Effector memory CD4-positive, alpha-beta T cell (primary cell): Measurements from ENCODE around the gene ATG9B.
A peak's percentile ranks its signal among the peaks of the same experiment; 100 is the strongest.
"Not testable (repeated sequence)": the region's sequence is repeated elsewhere in the genome, so short reads cannot be mapped to it uniquely, and the experiment has no call there.

Source experiments
- DNase-seq, 3 donors: peaks; one replicate each; pipeline ENCODE4 v3.0.0-alpha.2; 2020
- H3K27ac ChIP-seq: 2 replicates; pipeline ENCODE4 v1.7.0; 2013; ENCODE audit warnings: mild to moderate bottlenecking, low read length, moderate library complexity; ENCODE audit not compliant: insufficient read depth, poor library complexity, severe bottlenecking
- H3K27me3 ChIP-seq: replicated peaks from 2 replicates; pipeline ENCODE4 v1.7.0; 2013; ENCODE audit warnings: mild to moderate bottlenecking, low read length; ENCODE audit not compliant: insufficient read depth, control insufficient read depth, poor library complexity, severe bottlenecking
- H3K36me3 ChIP-seq: 2 replicates; pipeline ENCODE4 v1.7.0; 2013; ENCODE audit warnings: mild to moderate bottlenecking, low read length, moderate library complexity; ENCODE audit not compliant: control insufficient read depth, insufficient read depth
- H3K4me1 ChIP-seq: 2 replicates; pipeline ENCODE4 v1.7.0; 2013; ENCODE audit warnings: low read length, mild to moderate bottlenecking; ENCODE audit not compliant: control insufficient read depth, insufficient read depth, poor library complexity, severe bottlenecking
- H3K4me3 ChIP-seq: 2 replicates; pipeline ENCODE4 v1.7.0; 2013; ENCODE audit warnings: low read length, low read depth, mild to moderate bottlenecking; ENCODE audit not compliant: insufficient read depth, poor library complexity, severe bottlenecking
- H3K9me3 ChIP-seq: 2 replicates; pipeline ENCODE4 v1.7.0; 2013; ENCODE audit warnings: mild to moderate bottlenecking, low read length, moderate library complexity; ENCODE audit not compliant: control insufficient read depth

ATG9B gene

DNA sequence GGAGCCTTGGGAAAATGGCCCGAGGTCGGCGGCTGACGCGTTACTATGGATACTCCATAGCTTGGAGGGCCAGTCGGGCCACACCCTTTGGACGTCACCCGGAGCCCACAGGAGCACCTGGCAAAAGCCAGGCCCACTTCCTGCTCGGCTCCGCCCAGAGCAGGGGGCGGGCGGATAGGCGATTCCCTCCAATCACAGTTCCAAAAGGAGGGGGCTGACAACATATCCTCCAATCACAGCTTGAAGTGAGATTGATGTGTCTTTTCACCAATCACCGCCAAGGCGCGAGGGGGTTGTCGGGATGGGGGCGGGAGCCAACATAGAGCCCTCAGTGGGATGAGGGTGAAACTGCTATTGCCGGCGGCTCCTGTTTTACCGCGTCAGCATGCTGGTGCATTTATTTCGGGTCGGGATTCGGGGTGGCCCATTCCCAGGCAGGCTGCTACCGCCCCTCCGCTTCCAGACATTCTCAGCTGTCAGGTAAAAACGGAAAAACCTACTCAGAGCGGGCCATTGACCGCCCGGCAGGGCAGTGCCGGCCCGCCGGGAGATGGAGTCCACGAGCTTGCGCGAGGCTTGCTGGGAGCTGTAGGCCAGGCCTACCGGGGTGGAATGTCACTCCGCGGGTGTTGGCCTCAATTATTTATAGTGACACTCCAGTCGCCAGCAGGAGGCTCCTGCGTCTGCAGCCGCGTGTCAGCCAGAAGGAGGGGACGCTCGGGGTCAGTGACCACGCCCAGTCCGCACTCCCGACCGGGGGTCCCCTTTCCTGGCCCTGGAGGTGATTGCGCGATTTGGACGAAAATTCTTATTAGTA is 4.0 kb upstream of the ATG9B start, which contains the start of gene ABCB8:
TSS of gene ABCB8 (plus strand) at position 320 of the 817 bp plus-strand sequence. CDS start at position 386, 66 bp downstream.
- Histone ChIP-seq H3K4me1 (no peaks in the 10 kb centered on the region), H3K27ac (peak within 1 kb of the TSS; percentile 86), H3K27me3 (no peaks in the 10 kb centered on the region), H3K36me3 (peaks cover 4% of the 10 kb centered on the region), H3K4me3 (peak within 1 kb of the TSS; percentile 77), H3K9me3 (no peaks in the 10 kb centered on the region)
- DNase-seq: peak; percentile 90 to 98 (median 97)

DNA sequence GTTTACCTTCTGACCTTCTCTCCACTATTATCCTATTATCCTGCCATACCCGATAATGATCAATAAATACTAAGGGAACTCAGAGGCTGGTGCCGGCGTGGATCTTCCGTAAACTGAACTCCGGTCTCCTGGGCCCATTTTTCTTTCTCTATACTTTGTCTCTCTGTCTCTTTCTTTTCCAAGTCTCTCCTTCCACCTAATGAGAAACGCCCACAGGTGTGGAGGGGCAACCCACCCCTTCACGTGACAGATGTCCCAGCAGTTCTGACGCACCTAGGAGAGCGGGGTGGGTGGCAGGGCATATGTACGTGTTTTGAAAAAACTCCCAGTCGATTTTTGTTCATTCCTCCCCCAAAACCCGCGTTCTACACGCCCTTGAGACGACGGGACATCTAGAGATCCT is 3.4 kb upstream of the ATG9B start:
- H3K27me3 ChIP-seq, H3K4me1 ChIP-seq, H3K9me3 ChIP-seq, H3K36me3 ChIP-seq, DNase-seq: not testable (repeated sequence)
- H3K27ac ChIP-seq: peak overlapping the region; percentile 86
- H3K4me3 ChIP-seq: peak overlapping the region; percentile 33

DNA sequence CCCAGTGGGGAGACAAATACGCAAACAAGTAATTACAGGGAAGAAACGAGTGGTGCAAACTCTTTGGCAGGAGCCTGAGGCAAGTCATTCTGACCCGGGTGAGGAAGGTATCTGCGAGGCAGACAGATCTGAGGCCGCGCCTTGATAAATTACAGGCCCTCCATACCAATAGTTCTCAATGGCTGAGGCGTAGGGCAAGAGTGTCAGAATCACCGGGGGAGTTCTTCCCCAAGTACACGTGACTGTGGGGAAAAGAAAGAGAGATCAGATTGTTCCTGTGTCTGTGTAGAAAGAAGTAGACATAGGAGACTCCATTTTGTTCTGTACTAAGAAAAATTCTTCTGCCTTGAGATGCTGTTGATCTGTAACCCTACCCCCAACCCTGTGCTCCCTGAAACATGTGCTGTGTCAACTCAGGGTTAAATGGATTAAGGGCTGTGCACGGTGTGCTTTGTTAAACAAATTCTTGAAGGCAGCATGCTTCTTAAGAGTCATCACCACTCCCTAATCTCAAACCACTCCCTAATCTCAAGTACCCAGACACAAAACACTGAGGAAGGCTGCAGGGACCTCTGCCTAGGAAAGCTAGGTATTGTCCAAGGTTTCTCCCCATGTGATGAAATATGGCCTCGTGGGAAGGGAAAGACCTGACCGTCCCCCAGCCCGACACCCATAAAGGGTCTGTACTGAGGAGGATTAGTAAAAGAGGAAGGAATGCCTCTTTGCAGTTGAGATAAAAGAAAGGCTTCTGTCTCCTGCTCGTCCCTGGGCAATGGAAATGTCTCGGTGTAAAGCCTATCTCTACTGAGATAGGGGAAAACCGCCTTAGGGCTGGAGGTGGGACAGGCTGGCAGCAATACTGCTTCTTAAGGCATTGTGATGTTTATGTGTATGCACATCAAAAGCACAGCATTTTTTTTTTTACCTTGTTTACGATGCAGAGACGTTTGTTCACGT is 2.8 kb upstream of the ATG9B start:
- H3K27ac ChIP-seq: peak overlapping the region; percentile 86
- DNase-seq, H3K36me3 ChIP-seq, H3K9me3 ChIP-seq, H3K4me3 ChIP-seq, H3K27me3 ChIP-seq, H3K4me1 ChIP-seq: not testable (repeated sequence)

DNA sequence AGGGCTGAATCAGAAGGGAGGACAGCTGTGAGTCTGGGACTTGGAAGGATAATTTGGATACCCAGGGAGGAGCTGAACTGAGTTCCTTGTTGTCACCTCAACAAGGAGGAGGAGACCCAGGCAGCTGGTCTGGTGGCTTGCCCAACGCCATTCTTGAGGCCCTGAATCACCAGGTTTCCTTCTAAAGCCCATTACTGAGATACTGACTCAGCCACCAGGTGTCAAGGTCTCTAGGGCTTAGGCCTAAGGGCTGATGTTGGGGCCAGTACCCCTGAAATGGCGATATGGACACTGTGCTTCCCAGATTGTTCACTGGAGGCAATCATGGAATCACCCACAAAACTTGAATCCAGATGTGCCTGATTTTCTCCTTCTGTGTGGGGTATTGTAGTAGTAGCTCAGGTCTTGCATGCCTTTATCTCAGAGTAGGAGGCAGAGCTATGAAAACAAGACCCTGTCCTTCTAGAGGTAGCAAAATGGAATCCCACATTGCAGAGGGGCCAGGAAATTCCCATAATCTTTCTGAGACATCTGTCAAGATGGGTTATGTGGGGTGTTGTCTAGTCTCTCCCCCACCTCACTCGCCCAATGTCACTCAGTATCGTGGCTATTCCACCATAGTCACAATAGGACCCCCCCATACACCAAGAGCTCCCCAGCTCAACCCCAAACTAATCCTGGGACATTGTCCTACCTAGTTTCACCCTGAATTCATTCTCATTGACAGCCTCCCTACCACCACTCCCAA is 1.8 kb upstream of the ATG9B start:
- Histone ChIP-seq H3K4me3 (no peak overlapping the region), H3K27ac (no peak overlapping the region), H3K4me1 (no peaks in the 10 kb centered on the region), H3K27me3 (no peaks in the 10 kb centered on the region), H3K9me3 (no peaks in the 10 kb centered on the region), H3K36me3 (no peaks in the 10 kb centered on the region)
- DNase-seq: no peak

DNA sequence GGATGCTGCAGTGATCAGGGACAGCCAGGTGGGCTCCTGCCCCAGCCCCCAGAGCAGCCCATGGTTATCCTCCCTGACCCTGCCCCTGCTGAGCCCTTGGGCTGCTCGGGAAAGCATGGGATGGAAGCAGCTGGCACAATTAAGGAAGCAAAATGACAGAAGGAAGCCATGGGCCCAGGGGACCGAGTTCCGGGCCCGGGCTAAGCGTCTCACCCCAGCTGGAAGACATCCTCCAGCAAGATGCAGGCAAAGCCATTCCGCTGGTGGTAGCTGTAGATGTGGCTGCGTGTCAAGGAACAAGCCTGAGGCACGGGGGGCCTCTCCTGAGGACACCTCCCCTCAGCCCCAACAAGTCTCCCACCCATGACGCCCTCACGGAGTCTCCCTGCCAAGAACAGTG is 1.1 kb downstream of the ATG9B start:
- Histone ChIP-seq H3K36me3 (no peaks in the 10 kb centered on the region), H3K4me1 (peaks cover 10% of the 10 kb centered on the region), H3K27ac (no peak overlapping the region), H3K27me3 (peaks cover 2% of the 10 kb centered on the region), H3K4me3 (no peak overlapping the region), H3K9me3 (no peaks in the 10 kb centered on the region)
- no peak for DNase-seq

DNA sequence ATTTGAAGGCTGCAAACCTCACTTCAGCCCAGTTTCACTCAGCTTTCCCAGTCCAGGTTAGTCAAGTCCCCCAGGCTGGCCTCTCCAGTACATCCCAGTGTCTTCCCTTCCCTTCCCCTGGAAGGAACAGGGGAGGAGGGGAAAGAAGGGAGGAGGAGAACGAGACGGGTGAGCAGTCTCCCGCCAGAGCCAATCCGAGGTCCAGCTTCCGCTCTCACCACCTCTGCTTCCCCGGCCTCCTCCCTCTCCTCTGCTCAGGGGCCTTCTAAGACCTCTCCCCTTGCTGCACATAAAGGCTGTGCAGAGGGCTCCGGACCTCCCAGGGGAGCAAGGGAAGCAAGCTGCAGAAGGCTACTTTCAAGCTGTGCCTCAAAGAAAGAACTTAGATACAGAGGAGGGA is 4.1 kb downstream of the ATG9B start:
- peaks cover 31% of the 10 kb centered on the region for H3K4me1 ChIP-seq
- DNase-seq: no peak

DNA sequence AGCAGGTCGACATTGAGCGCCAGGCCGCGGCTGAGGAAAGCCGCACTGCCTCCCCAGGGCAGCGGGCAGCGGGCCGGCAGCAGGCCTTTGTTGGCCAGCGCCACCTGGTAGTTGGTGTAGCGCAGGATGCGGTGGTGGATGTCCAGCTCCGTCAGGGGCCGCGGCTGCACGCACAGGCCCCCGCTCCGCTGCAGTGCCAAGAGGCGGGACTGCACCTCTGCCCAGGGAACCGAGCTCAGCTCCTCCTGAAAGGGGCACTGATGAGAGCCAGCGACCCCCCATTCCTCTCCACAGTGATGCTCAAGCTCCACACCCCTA is 5.2 kb downstream of the ATG9B start:
- no peaks in the 10 kb centered on the region for H3K36me3 ChIP-seq
- no peaks in the 10 kb centered on the region for H3K9me3 ChIP-seq
- no peak overlapping the region for H3K27ac ChIP-seq
- H3K4me1 ChIP-seq: peaks cover 43% of the 10 kb centered on the region
- DNase-seq: no peak
- H3K4me3 ChIP-seq: peak overlapping the region; percentile 44
- H3K27me3 ChIP-seq: peaks cover 2% of the 10 kb centered on the region

More for the DNA sequence above, 4.1 kb downstream of the ATG9B start:
- no peaks in the 10 kb centered on the region for H3K36me3 ChIP-seq
- no peak overlapping the region for H3K4me3 ChIP-seq
- H3K9me3 ChIP-seq: no peaks in the 10 kb centered on the region
- H3K27ac ChIP-seq: no peak overlapping the region
- peaks cover 2% of the 10 kb centered on the region for H3K27me3 ChIP-seq

DNA sequence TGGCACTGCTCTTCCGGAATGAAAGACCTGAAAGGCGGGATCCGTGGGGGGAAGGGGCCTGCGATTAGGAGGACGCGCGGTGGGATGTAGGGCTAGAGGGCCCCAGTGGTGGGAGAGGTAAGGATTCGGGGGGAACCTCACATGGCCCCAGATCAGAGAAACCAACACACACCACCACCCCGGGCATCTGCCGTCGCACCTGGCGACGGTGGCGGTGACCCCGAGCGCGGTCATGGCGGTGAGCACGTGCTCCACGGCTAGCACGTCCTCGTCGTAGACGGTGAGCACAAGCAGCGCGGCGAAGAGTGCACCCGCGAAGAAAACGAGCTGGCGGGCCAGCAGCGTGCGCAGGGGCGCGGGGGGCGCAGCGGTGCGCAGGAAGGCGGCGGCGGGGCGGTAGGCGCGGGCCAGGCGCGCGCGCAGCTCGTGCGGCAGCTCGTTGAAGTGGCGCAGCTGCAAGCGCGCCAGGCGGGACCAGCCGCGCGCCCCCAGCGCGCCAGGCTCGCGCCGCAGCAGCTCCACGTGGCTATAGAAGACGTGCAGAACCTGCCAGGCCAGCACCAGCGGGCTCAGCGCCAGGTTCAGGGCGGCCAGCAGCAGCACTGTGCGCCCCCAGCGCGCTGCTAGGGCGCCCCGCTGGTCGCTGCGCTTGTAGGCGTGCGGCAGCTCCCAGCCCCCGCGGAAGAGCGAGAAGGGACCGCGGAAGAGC is 5.7 kb downstream of the ATG9B start:
- Histone ChIP-seq H3K4me3 (peak overlapping the region; percentile 44), H3K4me1 (peaks cover 48% of the 10 kb centered on the region), H3K36me3 (no peaks in the 10 kb centered on the region), H3K9me3 (no peaks in the 10 kb centered on the region), H3K27ac (peak overlapping the region; percentile 10), H3K27me3 (peaks cover 2% of the 10 kb centered on the region)
- peak in 1 of 3 donors; percentile 24 for DNase-seq

DNA sequence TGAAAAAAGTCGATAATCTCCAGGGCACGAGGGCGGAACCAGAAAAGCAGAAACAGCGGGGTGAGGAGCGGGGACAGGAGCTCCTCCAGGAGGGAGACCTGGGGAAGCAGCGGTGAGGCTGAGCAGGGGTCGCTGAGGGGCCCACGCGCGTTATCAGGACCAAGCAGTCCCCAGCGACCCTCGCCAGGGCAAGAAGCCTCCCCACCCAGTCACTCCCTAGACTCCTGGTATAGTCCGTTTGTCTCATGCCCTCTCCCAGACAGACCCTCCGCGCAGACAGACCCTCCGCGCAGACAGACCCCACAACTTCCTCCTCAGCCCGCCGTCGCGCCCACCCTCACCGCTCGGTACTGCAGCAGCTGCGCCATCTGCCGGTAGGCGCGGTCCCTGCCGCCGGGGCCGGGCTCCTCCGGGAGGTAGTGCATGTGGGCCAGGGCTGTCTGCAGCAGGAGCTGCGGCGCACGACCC is 6.3 kb downstream of the ATG9B start:
- H3K27ac ChIP-seq: peak overlapping the region; percentile 10
- peak overlapping the region; percentile 20 for H3K4me3 ChIP-seq
- DNase-seq: peak; percentile 55 to 65 (median 59)
- no peaks in the 10 kb centered on the region for H3K9me3 ChIP-seq
- H3K4me1 ChIP-seq: peaks cover 53% of the 10 kb centered on the region
- no peaks in the 10 kb centered on the region for H3K36me3 ChIP-seq
- peaks cover 2% of the 10 kb centered on the region for H3K27me3 ChIP-seq
